Keratinocyte (primary cell): ENCODE measurements around the gene NSUN2.

ENCODE experiments used
- EZH2 ChIP-seq: IDR thresholded peaks from one replicate; pipeline ENCODE4 v1.6.1; 2012; ENCODE audit warnings: inconsistent platforms, mild to moderate bottlenecking, low read length, moderate library complexity
- TF ChIP-seq, protein P1 (sequence below), 3 experiments: IDR thresholded peaks in 1 of 3; conservative IDR thresholded peaks in 1 of 3; optimal IDR thresholded peaks in 1 of 3; 2 replicates in 2 of 3; 3 replicates in 1 of 3; pipeline versions ENCODE3 to v1.5.1; 2011; ENCODE audit warnings: low read length in 3 of 3, mild to moderate bottlenecking in 3 of 3, moderate library complexity in 2 of 3, control low read depth in 1 of 3, inconsistent platforms in 1 of 3; ENCODE audit not compliant: insufficient read depth in 2 of 3; ENCODE audit errors: extremely low read depth in 1 of 3

DNA sequence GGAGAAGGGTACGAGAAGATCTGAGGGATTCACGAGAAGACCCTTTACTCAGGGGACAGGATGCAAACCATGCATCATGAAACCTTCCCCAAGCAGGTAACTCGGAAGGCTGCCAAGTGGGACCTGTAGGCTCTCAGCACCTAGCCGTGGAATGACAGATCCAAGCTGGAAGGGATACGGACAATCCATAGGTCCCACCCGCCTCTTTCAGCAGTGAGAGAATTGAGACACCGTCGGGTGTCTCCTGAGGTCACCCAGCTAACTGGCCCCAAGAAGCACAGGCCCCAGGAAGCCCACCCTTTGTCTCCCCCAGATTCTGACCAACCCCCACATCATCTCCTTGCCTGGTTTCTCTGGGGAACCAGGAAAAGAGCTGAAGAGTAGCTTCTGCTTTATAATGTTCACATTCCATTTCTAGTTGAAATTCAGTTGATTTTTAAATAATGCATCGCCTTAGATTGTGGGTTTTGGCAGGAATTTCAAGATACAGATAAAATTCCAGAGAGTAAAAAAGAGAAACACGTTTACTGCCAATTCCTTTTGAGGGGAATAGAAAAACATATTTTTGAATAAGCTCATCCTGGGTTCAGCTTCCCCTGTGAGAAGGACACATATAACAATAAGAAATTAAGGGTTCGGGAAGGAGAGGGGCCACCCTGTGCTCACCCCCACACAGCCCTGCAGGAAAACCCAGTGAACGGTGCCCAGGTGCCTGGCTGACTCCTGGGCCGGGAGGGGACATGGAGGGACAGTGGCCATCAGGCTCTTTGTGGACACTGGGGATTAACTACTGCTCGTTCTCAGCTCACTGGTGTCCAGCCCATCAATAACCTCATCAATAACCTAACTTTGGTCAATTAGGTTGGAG is 51.1 kb downstream of the NSUN2 start:
- TF ChIP-seq, protein P1, sequence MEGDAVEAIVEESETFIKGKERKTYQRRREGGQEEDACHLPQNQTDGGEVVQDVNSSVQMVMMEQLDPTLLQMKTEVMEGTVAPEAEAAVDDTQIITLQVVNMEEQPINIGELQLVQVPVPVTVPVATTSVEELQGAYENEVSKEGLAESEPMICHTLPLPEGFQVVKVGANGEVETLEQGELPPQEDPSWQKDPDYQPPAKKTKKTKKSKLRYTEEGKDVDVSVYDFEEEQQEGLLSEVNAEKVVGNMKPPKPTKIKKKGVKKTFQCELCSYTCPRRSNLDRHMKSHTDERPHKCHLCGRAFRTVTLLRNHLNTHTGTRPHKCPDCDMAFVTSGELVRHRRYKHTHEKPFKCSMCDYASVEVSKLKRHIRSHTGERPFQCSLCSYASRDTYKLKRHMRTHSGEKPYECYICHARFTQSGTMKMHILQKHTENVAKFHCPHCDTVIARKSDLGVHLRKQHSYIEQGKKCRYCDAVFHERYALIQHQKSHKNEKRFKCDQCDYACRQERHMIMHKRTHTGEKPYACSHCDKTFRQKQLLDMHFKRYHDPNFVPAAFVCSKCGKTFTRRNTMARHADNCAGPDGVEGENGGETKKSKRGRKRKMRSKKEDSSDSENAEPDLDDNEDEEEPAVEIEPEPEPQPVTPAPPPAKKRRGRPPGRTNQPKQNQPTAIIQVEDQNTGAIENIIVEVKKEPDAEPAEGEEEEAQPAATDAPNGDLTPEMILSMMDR (optimal IDR thresholded peaks at IDR 0.05 in 1 of 3, IDR thresholded peaks at IDR 0.05 in 1 of 3, conservative IDR thresholded peaks at IDR 0.05 in 1 of 3; ENCODE audit: extremely low read depth in 1 of 3, insufficient read depth in 2 of 3, low read length in 3 of 3) = no peak
- TF ChIP-seq EZH2 = no peak
